ENCODE results near the gene NUP93.
A peak's percentile ranks its signal among the peaks of the same experiment; 100 is the strongest.
"Not testable (repeated sequence)": the region's sequence is repeated elsewhere in the genome, so short reads cannot be mapped to it uniquely, and the experiment has no call there.

The NUP93 gene

DNA sequence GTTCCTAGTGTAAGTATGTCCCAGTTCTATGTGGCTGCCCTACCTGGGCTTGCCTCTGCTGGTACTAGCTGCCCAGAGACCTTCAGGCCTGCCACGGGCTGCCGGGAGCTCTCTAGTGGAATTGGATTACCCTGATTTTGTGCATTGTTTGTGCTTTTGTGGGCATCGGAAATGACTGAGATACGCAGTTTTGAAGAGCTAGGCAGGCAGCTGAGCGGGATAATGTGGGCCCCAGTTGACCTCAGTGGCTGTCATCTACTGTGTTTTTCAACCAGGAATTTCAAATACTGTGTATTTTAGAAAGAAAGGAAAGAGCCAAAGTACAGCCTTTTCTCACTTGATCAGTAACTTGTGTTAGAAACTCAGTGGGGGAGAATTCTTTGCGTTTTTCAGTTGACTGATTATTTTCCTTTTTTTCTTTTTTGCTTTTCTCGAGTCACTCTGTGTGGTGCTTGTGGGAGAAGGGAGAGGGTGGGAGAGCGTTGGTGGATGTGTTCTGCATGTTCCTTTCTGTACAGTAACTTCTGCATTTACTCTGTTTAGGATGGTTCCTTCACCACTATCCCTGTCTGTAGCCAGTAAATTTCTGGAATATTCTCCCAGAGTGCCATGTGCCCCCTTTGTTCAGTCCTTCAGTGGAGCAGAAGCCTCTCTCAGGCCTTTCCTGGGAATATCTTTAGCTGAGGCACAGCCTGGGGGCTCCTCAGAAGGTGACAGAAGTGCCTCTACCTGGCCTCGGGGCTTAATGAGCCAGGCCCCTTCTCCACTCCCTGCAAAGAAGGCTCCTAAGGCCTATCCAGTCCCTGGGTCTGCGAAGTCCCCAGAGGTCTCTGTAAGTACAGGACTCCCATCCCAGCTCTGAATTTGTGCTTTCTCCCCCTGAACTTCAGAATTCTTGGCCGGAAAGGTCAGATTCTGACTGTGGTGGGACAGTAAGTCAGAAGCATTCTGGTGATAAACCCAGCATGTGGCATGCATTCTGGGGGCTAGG, 120.1 kb downstream of the NUP93 start:
- peak; percentile 51 for DNase-seq (ENCODE audit: low read depth)

DNA sequence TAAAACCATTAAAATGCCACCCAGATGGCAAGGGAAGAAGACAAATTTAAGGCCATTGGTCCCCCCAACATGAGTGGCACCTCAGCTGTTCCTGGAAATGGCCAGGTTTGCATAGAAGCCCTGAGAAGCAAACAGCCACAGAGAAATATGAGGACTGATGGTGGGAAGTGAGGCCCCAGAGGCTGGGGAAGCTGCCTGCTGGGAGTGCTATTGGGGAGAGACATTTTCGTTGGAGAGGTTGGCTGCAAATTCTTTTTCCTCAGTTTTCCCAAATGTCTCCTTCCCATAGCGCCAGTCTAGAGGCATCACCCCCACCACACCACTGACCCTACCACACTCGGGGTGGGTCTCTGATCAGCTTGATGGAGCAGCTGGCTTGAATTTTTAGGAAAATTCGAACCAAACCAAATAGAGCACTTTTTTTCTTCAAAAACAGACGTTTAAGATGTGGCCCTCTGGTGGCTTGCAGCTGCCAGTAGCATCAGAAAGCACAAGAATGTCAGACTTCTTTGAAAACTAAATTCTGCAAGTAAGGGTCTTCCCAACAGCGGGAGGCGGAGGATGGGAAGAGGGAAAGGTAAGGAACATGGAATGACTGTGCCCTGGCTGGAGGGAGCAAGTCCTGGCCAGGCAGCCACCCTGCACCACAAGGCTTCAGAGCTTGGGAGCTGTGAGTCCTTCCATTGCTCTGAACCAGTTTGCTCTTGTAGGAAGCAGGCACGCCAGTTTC, 121.9 kb downstream of the NUP93 start:
- peak; percentile 24 for DNase-seq (ENCODE audit: low read depth)

- no peak for DNase-seq (ENCODE audit: low read depth)
Measured at GRCh38 chr16:56852401-56852730, 122.4 kb downstream of the NUP93 start.

DNA sequence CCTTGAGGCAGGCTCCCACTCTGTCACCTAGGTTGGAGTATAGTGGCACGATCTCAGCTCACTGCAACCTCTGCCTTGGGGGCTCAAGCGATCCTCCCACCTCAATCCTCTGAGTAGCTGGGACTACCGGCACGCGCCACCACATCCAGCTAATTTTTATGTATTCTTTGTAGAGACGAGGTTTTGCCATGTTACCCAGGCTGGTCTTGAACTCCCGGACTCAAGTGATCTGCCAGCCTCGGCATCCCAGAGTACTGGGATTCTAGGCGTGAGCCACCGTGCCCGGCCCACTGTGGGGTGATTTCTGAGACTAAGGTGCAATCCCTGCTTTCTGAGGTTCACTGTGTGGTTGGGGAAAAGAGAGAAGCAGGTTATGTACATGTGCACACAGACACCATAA, 123.0 kb downstream of the NUP93 start:
- no peak for DNase-seq (ENCODE audit: low read depth)

- DNase-seq (ENCODE audit: low read depth): no peak
Measured at GRCh38 chr16:56855201-56855600, 125.3 kb downstream of the NUP93 start.

- no peak for DNase-seq (ENCODE audit: low read depth)
Measured at GRCh38 chr16:56855946-56856345, 126.0 kb downstream of the NUP93 start.

DNA sequence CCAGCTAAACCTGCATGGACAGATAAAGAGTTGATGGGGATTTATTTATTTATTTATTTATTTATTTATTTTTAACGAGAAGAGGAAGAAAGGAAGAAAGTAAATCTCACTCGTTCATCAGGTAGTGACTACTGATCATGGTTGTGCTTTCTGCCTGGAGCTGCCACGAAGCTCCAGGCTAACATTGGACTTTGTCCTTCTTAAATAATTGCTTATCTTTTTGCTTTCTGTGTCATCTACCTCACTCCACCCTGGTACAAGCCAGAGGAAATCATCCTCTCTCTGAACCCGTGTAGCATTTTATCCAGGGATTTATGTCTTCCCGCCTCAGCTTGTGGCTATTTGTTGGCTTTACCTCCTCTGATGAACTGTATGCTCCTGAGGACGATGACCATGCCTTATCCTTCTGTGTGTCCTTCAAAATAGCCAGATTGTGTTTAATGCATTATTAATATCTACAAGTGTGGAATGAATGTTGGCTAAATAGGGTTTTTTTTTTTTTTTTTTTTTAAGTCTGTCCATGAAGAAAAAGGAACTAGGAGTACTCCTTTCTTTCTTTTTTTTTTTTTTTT, 127.0 kb downstream of the NUP93 start:
- peak; percentile 31 for DNase-seq (ENCODE audit: low read depth)

DNA sequence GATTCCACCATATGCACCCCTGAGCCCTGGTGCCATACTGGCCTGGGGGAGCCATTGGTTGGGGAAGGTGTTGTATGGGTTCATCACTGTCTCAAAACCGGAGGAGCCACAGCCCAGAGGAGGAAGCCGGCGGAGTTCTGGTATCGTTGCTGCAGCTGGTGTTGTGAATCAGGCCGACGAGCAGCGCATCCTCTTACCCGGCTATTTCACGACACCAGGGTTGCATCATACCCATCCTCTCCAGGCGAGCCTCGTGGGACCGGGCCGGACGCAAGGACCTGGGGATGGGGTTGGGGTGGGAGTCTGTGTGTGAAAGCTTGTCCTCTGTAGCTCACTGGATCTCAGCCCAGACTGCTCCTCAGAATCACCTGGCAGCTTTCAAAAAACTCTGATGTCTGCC, 128.4 kb downstream of the NUP93 start:
- DNase-seq (ENCODE audit: low read depth): no peak

- no peak for DNase-seq (ENCODE audit: low read depth)
Measured at GRCh38 chr16:56859636-56860035, 129.7 kb downstream of the NUP93 start.

- peak; percentile 18 for DNase-seq (ENCODE audit: low read depth)
Measured at GRCh38 chr16:56860226-56861020, 130.5 kb downstream of the NUP93 start.

DNA sequence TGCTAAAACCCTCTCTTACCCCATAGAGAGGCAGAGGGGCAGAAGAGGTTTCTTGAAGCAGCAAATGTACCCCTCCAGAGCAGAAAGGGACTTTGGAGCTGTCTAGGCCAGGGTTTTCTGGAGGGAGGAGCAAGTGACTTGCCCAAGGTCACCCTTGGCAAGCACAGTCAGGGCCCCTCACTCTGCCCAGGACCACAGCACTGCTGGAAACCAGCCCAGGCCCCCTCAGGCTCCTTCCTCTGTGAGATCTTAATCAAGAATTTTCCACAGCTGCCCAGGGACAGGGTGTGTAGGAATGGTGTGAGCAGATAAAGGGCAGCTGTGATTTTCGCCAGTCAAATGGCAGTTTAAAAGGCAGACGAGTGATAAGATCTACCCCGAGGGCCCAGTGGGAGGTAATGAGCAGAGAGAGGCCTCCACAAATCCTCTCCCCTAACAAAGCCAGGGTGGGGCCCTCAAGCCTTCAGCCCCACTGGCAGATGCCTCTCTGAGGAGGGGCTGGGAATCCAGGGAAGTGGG, 131.2 kb downstream of the NUP93 start:
- no peak for DNase-seq (ENCODE audit: low read depth)

DNA sequence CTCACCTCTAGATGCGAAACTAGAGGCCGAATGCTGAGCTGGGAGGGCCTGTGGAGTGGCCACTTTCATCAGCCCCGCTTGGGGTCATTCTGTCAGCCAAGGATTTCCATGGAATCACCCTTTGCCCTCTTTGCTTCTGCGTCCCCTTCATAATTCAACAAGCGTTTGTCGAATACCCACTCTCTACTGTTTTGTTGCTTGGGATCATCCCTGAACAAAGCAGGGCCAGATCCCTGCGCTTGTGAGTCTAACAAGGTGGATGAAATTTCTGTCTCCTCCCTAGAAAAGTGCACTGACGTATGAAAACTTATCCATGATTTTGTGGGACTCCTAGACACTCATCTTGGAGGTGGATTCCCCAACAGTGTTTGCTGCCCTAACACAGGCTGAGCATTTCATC, 131.8 kb downstream of the NUP93 start:
- DNase-seq (ENCODE audit: low read depth): no peak

GRCh38 chr16:56862776-56863175, 132.8 kb downstream of the NUP93 start:
- DNase-seq (ENCODE audit: low read depth): no peak

- no peak for DNase-seq (ENCODE audit: low read depth)
Measured at GRCh38 chr16:56864960-56865359, 135.0 kb downstream of the NUP93 start, which contains the start of gene SLC12A3. Gene SLC12A3, plus strand, starts transcription at chr16:56865207. Its CDS starts 29 bp downstream, at chr16:56865236.

DNA sequence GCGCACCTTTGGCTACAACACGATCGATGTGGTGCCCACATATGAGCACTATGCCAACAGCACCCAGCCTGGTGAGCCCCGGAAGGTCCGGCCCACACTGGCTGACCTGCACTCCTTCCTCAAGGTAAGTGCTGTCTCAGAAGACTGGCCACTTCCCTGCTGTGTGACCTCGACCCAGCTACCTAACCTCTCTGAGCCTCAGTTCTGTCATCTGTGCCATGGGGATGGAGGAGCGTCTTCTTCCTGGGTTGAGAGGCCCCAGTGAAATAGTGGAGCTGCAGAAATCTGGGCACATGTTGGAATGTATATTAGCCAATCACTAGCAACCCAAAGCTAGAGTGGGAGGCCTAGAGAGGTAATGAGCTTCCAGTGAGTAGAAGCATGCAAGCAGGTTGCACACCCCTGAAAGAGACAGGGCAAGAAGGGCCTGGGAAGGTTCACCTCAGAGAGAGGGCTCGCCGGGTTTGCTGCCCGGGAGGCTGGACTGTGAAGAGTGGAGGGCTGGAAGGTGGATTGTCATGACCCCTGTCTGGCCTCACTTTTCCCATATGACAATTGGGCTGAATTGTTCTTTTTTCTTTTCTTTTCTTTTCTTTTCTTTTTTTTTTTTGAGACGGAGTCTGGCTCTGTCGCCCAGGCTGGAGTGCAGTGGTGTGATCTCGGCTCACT, 135.6 kb downstream of the NUP93 start:
- no peak for DNase-seq (ENCODE audit: low read depth)

DNA sequence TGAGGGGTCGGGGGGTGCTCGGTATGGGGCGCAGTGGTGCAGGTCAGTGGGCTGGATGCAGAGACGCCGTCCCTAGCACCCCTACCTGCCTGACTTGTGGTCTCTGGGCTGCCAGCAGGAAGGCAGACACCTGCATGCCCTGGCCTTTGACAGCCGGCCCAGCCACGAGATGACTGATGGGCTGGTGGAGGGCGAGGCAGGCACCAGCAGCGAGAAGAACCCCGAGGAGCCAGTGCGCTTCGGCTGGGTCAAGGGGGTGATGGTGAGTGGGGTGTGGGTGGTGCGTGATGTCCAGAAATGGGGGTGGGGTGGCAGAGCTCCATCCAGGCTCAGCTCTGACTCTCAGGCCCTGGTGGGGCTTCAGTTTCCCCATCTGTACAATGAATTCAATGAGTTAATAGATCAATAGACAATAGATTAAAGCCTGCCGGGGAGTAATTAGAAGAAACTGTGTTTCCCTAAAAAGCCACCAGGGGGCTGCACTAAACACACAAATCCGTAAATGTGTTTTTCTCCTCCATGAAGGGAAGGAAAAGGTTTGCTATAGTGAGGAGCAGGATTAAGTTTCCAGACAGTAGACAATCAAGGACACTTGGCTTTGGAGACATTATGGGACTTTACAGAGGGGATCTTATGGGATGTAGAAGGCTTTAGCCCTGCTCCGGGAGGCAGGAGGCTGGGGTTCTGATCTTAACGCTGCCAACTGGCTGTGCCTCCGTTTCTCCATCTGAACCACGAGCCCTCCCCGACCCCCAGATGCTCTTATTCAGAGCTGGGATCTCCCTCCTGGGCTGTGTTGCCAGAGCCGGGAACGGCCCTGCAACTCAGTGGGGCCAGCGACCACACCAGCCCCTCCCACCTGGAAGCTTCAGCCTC, 137.3 kb downstream of the NUP93 start:
- peak; percentile 60 for DNase-seq (ENCODE audit: low read depth)

DNA sequence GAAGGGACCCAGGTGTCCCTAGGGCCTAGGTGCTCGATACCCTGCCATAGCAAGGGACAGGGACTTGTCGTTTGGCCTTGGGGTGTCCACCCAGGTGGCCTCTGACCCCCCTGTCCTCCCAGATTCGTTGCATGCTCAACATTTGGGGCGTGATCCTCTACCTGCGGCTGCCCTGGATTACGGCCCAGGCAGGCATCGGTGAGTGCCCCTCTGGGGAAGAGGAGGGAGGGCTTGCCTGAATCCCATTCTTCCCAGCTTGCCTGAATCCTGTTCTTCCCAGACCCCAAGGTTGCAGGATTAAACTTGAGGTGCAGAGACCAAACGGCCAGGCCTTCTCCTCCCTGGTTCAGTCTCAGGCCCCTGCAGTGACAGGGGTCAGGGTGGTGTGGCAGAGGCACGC, 138.2 kb downstream of the NUP93 start:
- DNase-seq (ENCODE audit: low read depth): no peak

DNA sequence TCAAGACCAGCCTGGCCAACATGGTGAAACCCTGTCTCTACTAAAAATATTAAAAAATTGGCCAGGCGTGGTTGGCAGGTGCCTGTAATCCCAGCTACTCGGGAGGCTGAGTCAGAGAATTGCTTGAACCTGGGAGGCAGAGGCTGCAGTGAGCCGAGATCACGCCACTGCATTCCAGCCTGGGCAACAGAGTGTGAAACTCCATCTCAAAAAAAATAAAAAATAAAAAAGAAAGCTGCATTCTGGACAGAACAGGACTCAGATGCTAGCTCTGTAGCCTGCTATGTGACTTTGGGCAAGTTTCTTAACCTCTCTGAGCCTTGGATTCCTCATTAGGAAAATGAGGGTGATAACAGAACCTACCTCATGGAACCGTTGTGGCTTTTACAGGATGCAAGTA, 138.8 kb downstream of the NUP93 start:
- DNase-seq (ENCODE audit: low read depth): not testable (repeated sequence)

- DNase-seq (ENCODE audit: low read depth): peak; percentile 52
Measured at GRCh38 chr16:56869513-56870275, 139.8 kb downstream of the NUP93 start.

All from amniotic epithelial cell (primary cell).